ENCODE results near the gene LNPEP.
A peak's percentile ranks its signal among the peaks of the same experiment; 100 is the strongest.

Gene LNPEP

GRCh38 chr5:96911139-96911538 lies 24.7 kb upstream of the LNPEP start:
- no peak for TF ChIP-seq CTCF (IDR thresholded peaks at IDR 0.05; ENCODE audit: borderline replicate concordance, control extremely low read depth, extremely low read depth, insufficient read depth, missing control alignments)
- DNase-seq (ENCODE audit: low spot score): no peak
- in situ Hi-C loops (cut with MboI; ENCODE audit: low sequenced_read_pairs, unreplicated experiment): no loop called here

- in situ Hi-C loops (cut with MboI; ENCODE audit: low sequenced_read_pairs, unreplicated experiment): no loop called here
- no peak for TF ChIP-seq CTCF (IDR thresholded peaks at IDR 0.05; ENCODE audit: borderline replicate concordance, control extremely low read depth, extremely low read depth, insufficient read depth, missing control alignments)
- no peak for DNase-seq (ENCODE audit: low spot score)
These were observed 22.6 kb upstream of the LNPEP start for GRCh38 chr5:96913233-96913632.

GRCh38 chr5:96919754-96920197 lies 16.1 kb upstream of the LNPEP start:
- in situ Hi-C loops (cut with MboI; ENCODE audit: low sequenced_read_pairs, unreplicated experiment): no loop called here
- no peak for TF ChIP-seq CTCF (IDR thresholded peaks at IDR 0.05; ENCODE audit: borderline replicate concordance, control extremely low read depth, extremely low read depth, insufficient read depth, missing control alignments)
- peak; percentile 64 for DNase-seq (ENCODE audit: low spot score)

- in situ Hi-C loops (cut with MboI; ENCODE audit: low sequenced_read_pairs, unreplicated experiment): no loop called here
- no peak for DNase-seq (ENCODE audit: low spot score)
- no peak for TF ChIP-seq CTCF (IDR thresholded peaks at IDR 0.05; ENCODE audit: borderline replicate concordance, control extremely low read depth, extremely low read depth, insufficient read depth, missing control alignments)
These were observed 15.0 kb upstream of the LNPEP start for GRCh38 chr5:96920744-96921355.

GRCh38 chr5:96922499-96923244 lies 13.2 kb upstream of the LNPEP start:
- in situ Hi-C loops (cut with MboI; ENCODE audit: low sequenced_read_pairs, unreplicated experiment): no loop called here
- no peak for TF ChIP-seq CTCF (IDR thresholded peaks at IDR 0.05; ENCODE audit: borderline replicate concordance, control extremely low read depth, extremely low read depth, insufficient read depth, missing control alignments)

GRCh38 chr5:96924016-96924443 lies 11.8 kb upstream of the LNPEP start:
- in situ Hi-C loops (cut with MboI; ENCODE audit: low sequenced_read_pairs, unreplicated experiment): no loop called here
- DNase-seq (ENCODE audit: low spot score): peak; percentile 31
- TF ChIP-seq CTCF (IDR thresholded peaks at IDR 0.05; ENCODE audit: borderline replicate concordance, control extremely low read depth, extremely low read depth, insufficient read depth, missing control alignments): no peak

More at GRCh38 chr5:96922499-96923244, 13.2 kb upstream of the LNPEP start:
- DNase-seq (ENCODE audit: low spot score): no peak

Measured in GM13976 (cell line).